Parathyroid adenoma (tissue), 2 donors: ENCODE data around the gene CTRL.
A peak's percentile ranks its signal among the peaks of the same experiment; 100 is the strongest.
"Not testable (repeated sequence)": the region's sequence is repeated elsewhere in the genome, so short reads cannot be mapped to it uniquely, and the experiment has no call there.

Experiments used
- H2AFZ ChIP-seq: fragments of 300-600 bp; sonication (generic); one replicate; pipeline ENCODE4 v1.7.0; 2017; ENCODE audit warnings: antibody characterized with exemption, mild to moderate bottlenecking
- H3K27ac ChIP-seq: fragments of 300-600 bp; sonication (generic); one replicate; pipeline ENCODE4 v1.7.0; 2017
- H3K27me3 ChIP-seq: fragments of 300-600 bp; sonication (generic); one replicate; pipeline ENCODE4 v1.7.0; 2017; ENCODE audit warnings: low read length; ENCODE audit not compliant: control insufficient read depth, insufficient read depth
- H3K36me3 ChIP-seq: fragments of 300-600 bp; sonication (generic); one replicate; pipeline ENCODE4 v1.7.0; 2017; ENCODE audit warnings: low read length; ENCODE audit not compliant: control insufficient read depth, insufficient read depth
- H3K4me1 ChIP-seq: fragments of 300-600 bp; sonication (generic); one replicate; pipeline ENCODE4 v1.7.0; 2017; ENCODE audit warnings: control low read depth
- H3K4me2 ChIP-seq: fragments of 300-600 bp; sonication (generic); one replicate; pipeline ENCODE4 v1.7.0; 2017; ENCODE audit warnings: low read length
- H3K4me3 ChIP-seq: fragments of 300-600 bp; sonication (generic); one replicate; pipeline ENCODE4 v1.7.0; 2017; ENCODE audit warnings: low read depth, low read length
- H3K79me2 ChIP-seq: fragments of 300-600 bp; sonication (generic); one replicate; pipeline ENCODE4 v1.7.0; 2017; ENCODE audit warnings: control low read depth
- H3K9ac ChIP-seq: fragments of 300-600 bp; sonication (generic); one replicate; pipeline ENCODE4 v1.7.0; 2017; ENCODE audit warnings: mild to moderate bottlenecking
- H3K9me3 ChIP-seq: fragments of 300-600 bp; sonication (generic); one replicate; pipeline ENCODE4 v1.7.0; 2017; ENCODE audit warnings: low read length; ENCODE audit not compliant: control insufficient read depth
- CTCF ChIP-seq: fragments of 300-600 bp; sonication (generic); IDR thresholded peaks from one replicate; pipeline ENCODE4 v1.7.0; 2017; ENCODE audit warnings: antibody characterized with exemption, mild to moderate bottlenecking
- donor health status: primary hyperparathyroidism.

The CTRL gene

GRCh38 chr16:67919622-67920221 is 11.9 kb downstream of the CTRL start:
- Histone ChIP-seq H3K4me1 (peaks cover 13% of the 10 kb centered on the region), H3K36me3 (no peaks in the 10 kb centered on the region)

DNA sequence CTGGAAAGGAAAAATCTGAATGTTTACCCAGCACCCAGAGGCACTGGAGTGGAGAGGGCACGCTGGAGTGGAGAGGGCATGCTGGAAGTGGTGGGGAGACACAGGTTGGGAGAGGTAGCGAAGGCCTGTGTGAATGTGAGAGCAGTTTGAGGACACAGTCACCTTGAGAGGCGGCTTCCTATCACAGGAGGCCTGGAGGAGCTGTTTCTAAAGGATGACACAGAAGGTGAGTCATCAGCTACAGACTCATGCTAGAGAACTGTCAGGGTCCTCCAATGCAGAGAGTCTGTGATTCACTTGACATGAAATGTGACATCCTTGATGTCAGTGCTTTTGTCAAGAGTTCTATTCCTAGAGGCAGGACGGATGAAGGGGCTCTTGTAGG is 13.8 kb downstream of the CTRL start:
- Histone ChIP-seq H3K4me1 (peaks cover 13% of the 10 kb centered on the region), H3K4me3 (no peak overlapping the region)
- no peak for TF ChIP-seq CTCF

More at GRCh38 chr16:67919622-67920221, 11.9 kb downstream of the CTRL start:
- Histone ChIP-seq H3K9me3 (no peaks in the 10 kb centered on the region), H3K9ac (no peak overlapping the region), H2AFZ (no peak overlapping the region), H3K27me3 (no peaks in the 10 kb centered on the region), H3K4me3 (no peak overlapping the region), H3K27ac (no peak overlapping the region), H3K4me2 (no peak overlapping the region), H3K79me2 (peaks cover 70% of the 10 kb centered on the region)
- no peak for TF ChIP-seq CTCF

DNA sequence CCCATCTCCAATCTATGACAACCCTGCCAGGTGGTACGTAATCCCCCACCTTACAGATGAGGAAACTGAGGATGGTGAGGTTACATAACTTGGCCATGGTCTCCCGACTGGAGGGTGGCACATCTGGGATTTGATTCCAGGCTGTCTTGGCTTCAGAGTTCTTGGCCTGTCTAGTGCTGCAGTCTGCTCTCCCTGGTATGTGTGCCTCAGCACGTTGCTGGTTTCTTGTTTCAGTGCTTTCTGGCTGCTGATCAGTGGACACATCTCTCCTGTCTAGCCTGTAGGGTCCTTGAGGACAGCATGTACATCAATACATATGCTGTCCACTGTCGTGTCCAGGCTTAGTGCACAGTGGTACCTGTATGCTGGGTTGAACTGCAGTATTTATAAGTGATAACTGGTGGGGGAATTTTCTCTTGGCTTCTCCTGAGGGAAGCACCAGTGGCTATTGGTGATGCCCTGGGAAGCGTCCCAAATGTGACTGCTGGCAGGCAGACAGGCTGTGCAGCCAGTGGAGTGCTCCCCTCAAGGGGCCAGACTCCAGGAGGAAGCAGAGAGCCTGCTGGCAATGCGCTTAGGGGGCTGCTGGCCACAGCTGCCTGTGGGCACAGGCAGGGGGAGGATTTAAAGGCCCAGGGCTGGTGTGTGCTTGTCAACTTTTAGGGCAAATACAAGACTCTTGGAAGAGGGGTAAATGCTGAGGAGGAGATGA is 14.4 kb downstream of the CTRL start:
- H3K79me2 ChIP-seq = peaks cover 77% of the 10 kb centered on the region
- peaks cover 13% of the 10 kb centered on the region for H3K4me1 ChIP-seq
- no peaks in the 10 kb centered on the region for H3K36me3 ChIP-seq
- TF ChIP-seq CTCF = no peak
- H3K9ac ChIP-seq = no peak overlapping the region
- peak overlapping the region; percentile 52 for H3K27ac ChIP-seq
- H2AFZ ChIP-seq = no peak overlapping the region
- H3K4me3 ChIP-seq = no peak overlapping the region
- no peaks in the 10 kb centered on the region for H3K9me3 ChIP-seq
- H3K4me2 ChIP-seq = no peak overlapping the region
- no peaks in the 10 kb centered on the region for H3K27me3 ChIP-seq

More for the DNA sequence above, 13.8 kb downstream of the CTRL start:
- H3K4me2 ChIP-seq = no peak overlapping the region
- no peak overlapping the region for H2AFZ ChIP-seq
- H3K27me3 ChIP-seq = no peaks in the 10 kb centered on the region
- H3K36me3 ChIP-seq = no peaks in the 10 kb centered on the region
- H3K79me2 ChIP-seq = peaks cover 74% of the 10 kb centered on the region
- no peak overlapping the region for H3K9ac ChIP-seq
- H3K27ac ChIP-seq = peak overlapping the region; percentile 52
- H3K9me3 ChIP-seq = no peaks in the 10 kb centered on the region

GRCh38 chr16:67915831-67916723 is 15.6 kb downstream of the CTRL start:
- Histone ChIP-seq H3K79me2 (peaks cover 80% of the 10 kb centered on the region), H3K9ac (no peak overlapping the region), H3K27me3 (no peaks in the 10 kb centered on the region), H3K4me2 (no peak overlapping the region), H3K27ac (no peak overlapping the region), H2AFZ (no peak overlapping the region), H3K4me3 (no peak overlapping the region), H3K4me1 (peaks cover 13% of the 10 kb centered on the region), H3K36me3 (no peaks in the 10 kb centered on the region), H3K9me3 (no peaks in the 10 kb centered on the region)
- no peak for TF ChIP-seq CTCF

- not testable (repeated sequence) for H2AFZ ChIP-seq, H3K9ac ChIP-seq, H3K9me3 ChIP-seq, H3K27ac ChIP-seq, H3K36me3 ChIP-seq, H3K27me3 ChIP-seq, H3K4me2 ChIP-seq, H3K4me3 ChIP-seq
- H3K4me1 ChIP-seq = peaks cover 13% of the 10 kb centered on the region
- H3K79me2 ChIP-seq = peaks cover 82% of the 10 kb centered on the region
Observed at GRCh38 chr16:67915496-67915769, 16.2 kb downstream of the CTRL start.
